GM21526 (cell line): ENCODE results near the gene RBM12.
"Not testable (repeated sequence)": the region's sequence is repeated elsewhere in the genome, so short reads cannot be mapped to it uniquely, and the experiment has no call there.

Source experiments
- ATAC-seq: cut with Tn5 transposase; IDR thresholded peaks from one replicate; pipeline ENCODE4 v1.9.1; 2021; ENCODE audit warnings: moderate library complexity; ENCODE audit not compliant: unreplicated experiment, low FRiP score

Gene RBM12

GRCh38 chr20:35664466-35665206 lies at the start of gene RBM12, which contains the start of gene CPNE1:
RBM12 (minus strand) TSS chr20:35664900; CDS start chr20:35655322, 9,578 bp downstream.
CPNE1 (minus strand) TSS chr20:35664900; CDS start chr20:35632923, 31,977 bp downstream.
- ATAC-seq: peak; percentile 69

DNA sequence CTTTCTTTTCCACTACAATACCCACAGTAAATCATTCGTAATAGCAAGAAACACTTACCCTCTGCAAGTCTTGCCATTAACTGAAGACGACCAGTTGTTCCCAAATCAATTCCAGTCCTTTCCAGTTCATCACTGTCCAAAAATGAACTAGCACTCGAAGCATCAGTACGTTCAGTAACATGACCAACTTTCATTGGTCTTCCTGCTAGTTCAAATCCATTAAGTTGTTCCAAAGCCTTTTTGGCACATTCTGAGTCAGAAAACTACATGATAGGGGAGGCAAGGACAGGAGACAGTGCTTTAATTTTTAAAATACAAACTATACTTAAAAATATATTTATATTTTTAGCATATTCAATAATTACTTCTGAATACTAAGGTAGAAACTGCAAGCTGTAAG lies 49.4 kb upstream of the RBM12 start:
- no peak for ATAC-seq

DNA sequence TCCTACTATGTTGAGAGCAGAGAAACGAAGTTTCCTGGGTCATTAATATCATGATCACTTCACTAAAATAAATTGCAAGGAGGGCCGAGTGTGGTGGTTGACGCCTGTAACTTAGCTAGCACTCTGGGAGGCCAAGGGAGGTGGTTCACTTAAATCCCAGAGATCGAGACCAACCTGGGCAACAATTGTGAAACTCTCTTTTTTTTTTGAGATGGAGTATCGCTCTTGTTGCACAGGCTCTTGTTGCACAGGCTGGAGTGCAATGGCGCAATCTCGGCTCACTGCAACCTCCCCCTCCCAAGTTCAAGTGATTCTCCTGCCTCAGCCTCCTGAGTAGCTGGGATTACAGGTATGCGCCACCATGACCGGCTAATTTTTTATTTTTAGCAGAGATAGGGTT lies 48.4 kb upstream of the RBM12 start:
- ATAC-seq: not testable (repeated sequence)

DNA sequence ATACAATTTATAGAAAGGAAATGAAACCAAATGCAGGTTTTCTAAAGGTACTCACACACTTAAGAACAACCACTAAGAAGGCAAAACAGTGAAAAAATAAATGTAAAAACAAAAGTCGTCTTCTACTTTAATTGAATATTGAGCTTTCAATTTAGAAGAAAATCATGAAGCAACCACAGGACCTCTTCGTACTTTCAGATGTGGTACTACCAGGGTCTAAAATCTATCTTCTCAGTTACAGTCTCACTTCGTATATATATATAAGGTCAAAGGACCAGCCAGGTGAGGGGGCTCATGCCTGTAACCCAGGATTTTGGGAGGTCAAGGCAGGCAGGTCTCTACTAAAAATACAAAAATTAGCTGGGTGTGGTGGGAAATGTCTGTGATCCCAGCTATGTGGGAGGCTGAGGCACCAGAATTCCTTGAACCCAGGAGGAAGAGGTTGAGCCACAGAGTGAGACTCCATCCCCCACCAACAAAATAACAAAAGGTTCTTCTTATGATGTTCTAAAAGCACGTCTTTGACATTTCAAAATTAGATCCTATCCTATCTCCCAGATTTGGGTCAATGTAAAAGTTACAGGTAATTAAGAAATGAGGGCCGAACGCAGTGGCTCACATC lies 47.0 kb upstream of the RBM12 start:
- no peak for ATAC-seq

DNA sequence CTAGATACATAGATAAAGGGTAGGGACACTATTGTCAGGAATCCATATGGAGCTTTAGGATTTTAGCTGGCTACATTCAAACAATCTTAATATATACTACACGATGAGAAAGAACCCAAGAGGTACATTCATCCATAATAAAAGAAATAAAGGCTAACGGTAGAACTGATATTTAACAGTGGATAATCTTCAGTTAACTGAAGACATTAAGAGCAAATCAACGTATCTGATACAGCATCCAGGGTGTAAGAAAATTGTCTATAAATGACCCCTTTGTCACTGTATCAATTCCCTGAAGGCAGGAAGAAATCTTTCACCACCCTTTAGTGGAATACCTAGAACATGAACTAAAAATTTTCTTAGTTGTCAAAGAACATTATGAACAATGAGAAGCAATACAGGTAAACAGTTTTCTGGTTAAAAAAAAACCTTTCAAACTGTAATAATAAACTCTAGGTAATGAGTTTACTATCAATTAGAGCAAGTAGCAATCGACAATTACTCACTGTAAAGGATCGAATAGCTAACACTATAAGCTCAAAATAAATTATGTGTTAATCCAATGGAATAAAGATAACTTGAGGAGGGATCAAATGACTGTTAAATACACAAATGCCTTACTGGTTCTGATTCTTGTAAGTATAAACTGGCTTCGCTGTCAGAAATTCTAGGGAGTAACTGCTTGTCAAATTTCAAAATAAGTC lies 46.3 kb upstream of the RBM12 start:
- no peak for ATAC-seq

- no peak for ATAC-seq
Observed at GRCh38 chr20:35710039-35710438, 45.3 kb upstream of the RBM12 start.

DNA sequence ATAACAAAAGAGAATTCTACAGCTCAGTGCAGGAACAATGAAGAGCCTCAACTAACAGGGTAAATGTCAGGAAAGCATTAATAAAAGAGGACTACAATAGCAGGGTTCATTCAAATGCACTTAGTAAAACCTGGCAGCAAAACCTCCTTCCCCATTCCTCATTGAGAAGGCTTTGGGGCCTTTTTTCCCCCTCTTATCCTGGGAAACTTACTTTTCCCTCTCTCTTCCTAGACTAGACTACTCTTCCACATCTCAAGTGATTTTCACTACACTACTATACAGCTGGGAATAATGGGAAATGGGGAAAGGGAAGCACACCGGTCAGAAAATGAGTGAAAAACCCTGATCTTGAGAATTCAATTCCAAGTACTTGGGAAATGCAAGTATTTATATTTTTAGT lies 44.6 kb upstream of the RBM12 start:
- ATAC-seq: no peak

DNA sequence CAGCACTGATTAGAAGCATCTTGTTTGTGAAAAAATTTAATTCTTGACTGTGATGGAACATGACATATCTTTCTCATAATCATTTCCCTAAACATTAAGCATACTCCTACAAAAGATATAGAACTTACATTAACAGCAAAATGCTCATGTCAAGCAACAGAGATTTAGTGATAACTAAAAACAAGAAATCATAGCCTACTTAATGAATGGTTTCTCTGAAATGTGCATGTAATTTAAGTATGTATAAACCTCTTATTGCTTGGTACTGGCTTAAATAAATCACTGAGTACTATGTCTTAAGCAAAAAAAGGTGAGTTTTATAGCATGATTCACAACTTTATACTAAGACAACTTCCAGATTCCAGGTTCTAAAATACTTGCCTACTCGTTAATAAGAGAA lies 43.8 kb upstream of the RBM12 start:
- ATAC-seq: no peak

DNA sequence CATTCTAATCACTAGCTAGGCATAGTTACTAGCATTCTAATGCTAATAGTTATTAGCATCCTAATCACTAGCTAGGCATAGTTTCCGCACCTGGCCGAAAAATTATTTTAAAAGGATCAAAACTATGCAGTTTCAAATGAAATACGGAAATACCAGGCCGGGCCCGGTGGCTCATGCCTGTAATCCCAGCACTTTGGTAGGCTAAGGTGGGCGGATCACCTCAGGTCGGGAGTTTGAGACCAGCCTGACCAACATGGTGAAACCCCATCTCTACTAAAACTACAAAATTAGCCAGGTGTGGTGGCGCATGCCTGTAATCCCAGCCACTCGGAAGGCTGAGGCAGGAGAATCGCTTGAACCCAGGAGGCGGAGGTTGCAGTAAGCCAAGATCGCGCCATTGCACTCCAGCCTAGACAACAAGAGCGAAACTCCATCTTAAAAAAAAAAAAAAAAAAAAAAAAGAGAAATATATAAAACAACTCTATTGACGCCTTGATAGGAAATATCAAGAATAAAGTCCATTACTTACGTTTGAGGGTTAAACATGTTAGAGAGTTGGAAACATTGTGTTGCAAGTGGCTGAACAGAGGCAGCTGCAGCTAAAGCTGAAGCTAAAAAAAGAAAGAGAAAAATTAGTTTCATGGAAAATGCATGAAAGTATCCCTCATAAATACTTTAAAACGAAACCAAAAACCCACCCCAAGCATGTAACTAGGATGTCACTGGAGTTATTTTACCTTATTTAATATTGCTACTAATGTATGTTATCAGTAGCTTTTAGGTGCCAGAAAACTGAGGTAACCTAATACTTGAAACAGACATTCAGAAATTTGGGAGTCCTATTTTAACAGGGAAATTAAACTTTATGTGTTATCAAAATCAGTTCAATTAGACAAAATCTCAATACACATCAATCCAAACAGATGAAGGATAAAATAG lies 42.2 kb upstream of the RBM12 start:
- not testable (repeated sequence) for ATAC-seq

DNA sequence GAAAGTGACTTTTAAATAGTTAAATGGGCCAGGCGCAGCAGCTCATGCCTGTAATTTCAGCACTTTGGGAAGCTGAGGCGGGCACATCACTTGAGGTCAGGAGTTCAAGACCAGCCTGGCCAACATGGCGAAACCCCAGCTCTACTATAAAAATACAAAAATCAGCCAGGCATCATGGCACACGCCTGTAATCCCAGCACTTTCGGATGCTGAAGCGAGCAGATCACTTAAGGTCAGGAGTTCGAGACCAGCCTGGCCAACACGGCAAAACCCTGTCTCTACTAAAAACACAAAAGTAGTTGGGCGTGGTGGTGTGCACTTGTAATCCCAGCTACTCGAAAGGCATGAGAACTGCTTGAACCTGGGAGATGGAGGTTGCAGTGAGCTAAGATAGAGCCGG lies 41.2 kb upstream of the RBM12 start:
- not testable (repeated sequence) for ATAC-seq

GRCh38 chr20:35704514-35705261 lies 40.0 kb upstream of the RBM12 start:
- no peak for ATAC-seq

DNA sequence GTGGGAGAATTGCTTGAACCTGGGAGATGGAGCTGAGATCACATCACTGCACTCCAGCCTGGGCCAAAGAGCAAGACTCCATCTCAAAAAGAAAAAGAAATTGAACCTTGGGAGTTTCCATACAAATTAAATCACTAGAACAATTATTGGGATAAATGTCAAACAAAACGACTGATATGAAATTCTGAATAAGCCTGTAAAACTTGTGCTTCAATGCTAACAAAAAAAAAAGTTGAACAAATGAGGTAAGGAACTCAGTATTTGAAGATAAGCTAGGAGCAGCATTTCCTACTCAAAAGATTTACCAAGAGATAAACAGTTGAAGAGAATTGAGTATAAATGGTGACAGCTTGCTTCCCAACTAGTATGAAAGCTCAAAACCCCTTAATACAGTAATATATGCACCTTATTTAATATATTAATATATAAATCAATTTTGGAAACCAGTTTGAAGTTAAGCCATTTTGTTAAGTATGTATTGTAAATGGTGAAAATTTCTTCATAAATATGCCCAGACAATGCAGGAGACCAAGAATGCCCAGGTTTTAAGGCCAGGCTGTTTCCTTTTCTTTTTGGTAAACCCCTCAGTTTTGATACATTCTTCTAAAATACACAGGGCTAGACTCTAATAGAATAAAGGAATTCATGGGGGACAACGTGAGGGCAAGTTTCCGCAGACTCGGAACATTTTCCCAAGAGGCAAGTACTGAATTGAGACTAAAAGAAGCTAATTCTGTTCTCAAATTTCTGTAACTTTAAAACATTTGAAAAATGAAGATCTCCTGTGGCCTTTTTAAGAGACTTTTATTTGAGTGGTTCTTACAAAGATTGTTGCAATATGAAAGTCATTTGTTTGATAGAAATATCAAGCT lies 38.4 kb upstream of the RBM12 start:
- no peak for ATAC-seq

DNA sequence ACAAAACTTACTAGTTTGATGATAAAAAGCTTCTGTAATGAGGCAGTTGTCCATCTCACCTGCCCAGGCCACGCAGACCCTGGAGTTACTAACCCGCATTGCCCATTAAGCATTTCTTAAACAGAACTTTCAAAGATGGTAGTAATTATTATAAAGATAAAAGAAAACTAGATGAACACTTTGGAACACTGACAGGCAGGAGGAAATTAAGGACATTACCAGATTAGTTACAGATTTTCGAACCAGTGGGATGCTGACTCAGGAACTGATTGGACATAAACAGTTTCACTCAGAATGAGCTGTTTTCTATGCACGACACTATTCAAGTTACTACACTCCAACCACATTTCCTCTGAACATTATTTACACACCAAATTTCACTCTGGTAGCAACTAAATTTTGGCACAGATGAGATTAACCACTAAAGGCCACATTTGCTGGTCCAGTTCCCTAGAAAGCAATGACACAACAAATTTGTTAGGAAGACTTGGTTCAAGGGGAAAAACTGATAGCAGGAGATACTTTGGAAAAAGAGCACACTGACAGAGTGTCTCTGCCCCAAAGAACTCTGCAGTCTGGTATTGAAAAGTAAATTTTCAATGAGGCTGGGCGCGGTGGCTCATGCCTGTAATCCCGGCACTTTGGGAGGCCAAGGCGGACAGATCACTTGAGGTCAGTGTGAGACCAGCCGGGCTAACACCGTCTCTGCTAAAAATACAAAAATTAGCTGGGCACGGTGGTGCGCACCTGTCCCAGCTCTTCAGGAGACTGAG lies 37.5 kb upstream of the RBM12 start:
- ATAC-seq: no peak

- ATAC-seq: no peak
Observed at GRCh38 chr20:35700625-35701148, 36.0 kb upstream of the RBM12 start.

DNA sequence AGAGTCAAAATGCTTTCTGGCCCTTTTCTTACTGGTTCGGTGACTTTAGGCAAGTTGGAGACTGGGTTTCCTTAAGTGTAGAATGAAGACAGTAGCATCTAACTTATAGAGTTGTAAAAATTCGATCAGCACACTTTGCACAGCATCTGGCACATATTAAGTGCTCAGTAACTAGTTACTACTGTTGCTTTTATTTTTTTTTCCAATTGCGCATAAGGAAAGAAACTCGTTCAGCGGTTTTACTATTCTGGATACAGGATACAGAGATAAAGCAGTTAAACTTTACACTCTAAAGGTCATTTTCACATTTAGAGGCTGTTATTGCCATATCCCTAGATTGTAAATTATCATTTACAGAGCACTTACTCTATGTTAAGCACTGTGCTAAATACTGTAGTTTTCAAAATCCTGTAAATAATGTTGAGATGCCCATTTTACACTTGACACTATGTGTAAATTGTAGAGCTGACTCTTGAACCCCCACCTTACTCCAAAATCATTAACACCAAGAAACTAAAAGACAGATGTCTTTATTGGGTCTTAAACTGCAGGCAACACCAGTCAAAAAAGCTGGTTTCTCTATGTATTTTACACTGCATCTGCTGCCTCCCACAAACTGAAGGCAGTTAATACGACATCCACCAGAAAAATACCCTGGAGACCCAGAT lies 35.4 kb upstream of the RBM12 start:
- ATAC-seq: no peak

- peak; percentile 57 for ATAC-seq
Observed at GRCh38 chr20:35699127-35699956, 34.6 kb upstream of the RBM12 start, which contains the start of the genes NFS1 and ROMO1. NFS1 (minus strand) TSS chr20:35699352; CDS start chr20:35699288, 64 bp downstream. ROMO1 (plus strand) TSS chr20:35699405; CDS start chr20:35699633, 228 bp downstream.
